SK-N-SH (cell line): ENCODE measurements around the gene RARG.

Experiments
- MXI1 ChIP-seq: IDR thresholded peaks from 2 replicates; pipeline ENCODE4 v1.6.1; 2012; ENCODE audit warnings: mild to moderate bottlenecking, low read depth, low read length, improper control_type of control experiment
- NRF1 ChIP-seq: IDR thresholded peaks from 2 replicates; pipeline ENCODE4 v1.6.1; 2012; ENCODE audit warnings: low read depth, mild to moderate bottlenecking, low read length
- TF ChIP-seq, protein P1 (sequence below): fragments of 200-600 bp; sonication (generic); IDR thresholded peaks from 2 replicates; pipeline ENCODE4 v1.6.1; 2017; ENCODE audit warnings: antibody characterized with exemption, mild to moderate bottlenecking, moderate library complexity

- TF ChIP-seq, protein P1, sequence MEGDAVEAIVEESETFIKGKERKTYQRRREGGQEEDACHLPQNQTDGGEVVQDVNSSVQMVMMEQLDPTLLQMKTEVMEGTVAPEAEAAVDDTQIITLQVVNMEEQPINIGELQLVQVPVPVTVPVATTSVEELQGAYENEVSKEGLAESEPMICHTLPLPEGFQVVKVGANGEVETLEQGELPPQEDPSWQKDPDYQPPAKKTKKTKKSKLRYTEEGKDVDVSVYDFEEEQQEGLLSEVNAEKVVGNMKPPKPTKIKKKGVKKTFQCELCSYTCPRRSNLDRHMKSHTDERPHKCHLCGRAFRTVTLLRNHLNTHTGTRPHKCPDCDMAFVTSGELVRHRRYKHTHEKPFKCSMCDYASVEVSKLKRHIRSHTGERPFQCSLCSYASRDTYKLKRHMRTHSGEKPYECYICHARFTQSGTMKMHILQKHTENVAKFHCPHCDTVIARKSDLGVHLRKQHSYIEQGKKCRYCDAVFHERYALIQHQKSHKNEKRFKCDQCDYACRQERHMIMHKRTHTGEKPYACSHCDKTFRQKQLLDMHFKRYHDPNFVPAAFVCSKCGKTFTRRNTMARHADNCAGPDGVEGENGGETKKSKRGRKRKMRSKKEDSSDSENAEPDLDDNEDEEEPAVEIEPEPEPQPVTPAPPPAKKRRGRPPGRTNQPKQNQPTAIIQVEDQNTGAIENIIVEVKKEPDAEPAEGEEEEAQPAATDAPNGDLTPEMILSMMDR: peak; percentile 57
- TF ChIP-seq NRF1 (no peak), MXI1 (no peak)
Observed at GRCh38 chr12:53211476-53212381, 20.3 kb downstream of the RARG start.
